Central memory CD8-positive, alpha-beta T cell (primary cell): Measurements from ENCODE around the gene FAP.

Experiments
- ATAC-seq: fragments of 150-1000 bp; cut with Tn5 transposase; replicated peaks from 2 replicates; pipeline ENCODE4 v1.10.0; 2022; ENCODE audit warnings: mild to moderate bottlenecking, moderate FRiP score, moderate number of reproducible peaks; ENCODE audit not compliant: poor library complexity, severe bottlenecking; ENCODE audit errors: extremely low read depth
- DNase-seq, 2 donors: peaks; one replicate each; pipeline ENCODE4 v3.0.0; 2021; ENCODE audit warnings: low spot score in 2 of 2
- H3K27ac Mint-ChIP-seq: one replicate; pipeline ENCODE4 v1.8.0; 2022; ENCODE audit warnings: low read depth, mild to moderate bottlenecking, moderate library complexity, mixed read lengths
- H3K27me3 Mint-ChIP-seq: one replicate; pipeline ENCODE4 v1.8.0; 2022; ENCODE audit warnings: mixed read lengths
- H3K36me3 Mint-ChIP-seq: one replicate; pipeline ENCODE4 v1.8.0; 2022; ENCODE audit warnings: mild to moderate bottlenecking, moderate library complexity, mixed read lengths; ENCODE audit not compliant: insufficient read depth
- H3K4me1 Mint-ChIP-seq: one replicate; pipeline ENCODE4 v1.8.0; 2022; ENCODE audit warnings: mixed read lengths
- H3K4me3 Mint-ChIP-seq: one replicate; pipeline ENCODE4 v1.8.0; 2022; ENCODE audit warnings: mild to moderate bottlenecking, moderate library complexity, mixed read lengths
- H3K9me3 Mint-ChIP-seq: one replicate; pipeline ENCODE4 v1.8.0; 2022; ENCODE audit warnings: mixed read lengths

FAP gene

GRCh38 chr2:162200636-162201035 lies 42.6 kb downstream of the FAP start:
- no peaks in the 10 kb centered on the region for H3K9me3 Mint-ChIP-seq
- ATAC-seq (no peak), DNase-seq (no peak)
- H3K27me3 Mint-ChIP-seq, result peaks cover 54% of the 10 kb centered on the region
- no peak overlapping the region for H3K27ac Mint-ChIP-seq
- H3K4me3 Mint-ChIP-seq, result no peak overlapping the region
- H3K36me3 Mint-ChIP-seq, result no peaks in the 10 kb centered on the region
- no peaks in the 10 kb centered on the region for H3K4me1 Mint-ChIP-seq

- no peak for DNase-seq
- H3K36me3 Mint-ChIP-seq, result no peaks in the 10 kb centered on the region
- H3K27me3 Mint-ChIP-seq, result peaks cover 61% of the 10 kb centered on the region
- no peaks in the 10 kb centered on the region for H3K4me1 Mint-ChIP-seq
- H3K4me3 Mint-ChIP-seq, result no peak overlapping the region
- no peak for ATAC-seq
- H3K27ac Mint-ChIP-seq, result no peak overlapping the region
- no peaks in the 10 kb centered on the region for H3K9me3 Mint-ChIP-seq
These were observed 43.3 kb downstream of the FAP start for GRCh38 chr2:162199913-162200312.

- Mint-ChIP-seq H3K27me3 (peaks cover 63% of the 10 kb centered on the region), H3K27ac (no peak overlapping the region), H3K4me1 (no peaks in the 10 kb centered on the region), H3K4me3 (no peak overlapping the region), H3K36me3 (no peaks in the 10 kb centered on the region), H3K9me3 (no peaks in the 10 kb centered on the region)
- DNase-seq (no peak), ATAC-seq (no peak)
These were observed 45.0 kb downstream of the FAP start for GRCh38 chr2:162198239-162198638.

- Mint-ChIP-seq H3K27ac (no peak overlapping the region), H3K9me3 (no peaks in the 10 kb centered on the region), H3K36me3 (no peaks in the 10 kb centered on the region), H3K27me3 (peaks cover 70% of the 10 kb centered on the region), H3K4me1 (no peaks in the 10 kb centered on the region), H3K4me3 (no peak overlapping the region)
- DNase-seq, result no peak
- ATAC-seq, result no peak
These were observed 46.0 kb downstream of the FAP start for GRCh38 chr2:162197069-162197825.

GRCh38 chr2:162196638-162197037 lies 46.6 kb downstream of the FAP start:
- ATAC-seq (no peak), DNase-seq (no peak)
- no peaks in the 10 kb centered on the region for H3K9me3 Mint-ChIP-seq
- H3K4me1 Mint-ChIP-seq, result no peaks in the 10 kb centered on the region
- H3K4me3 Mint-ChIP-seq, result no peak overlapping the region
- no peak overlapping the region for H3K27ac Mint-ChIP-seq
- H3K27me3 Mint-ChIP-seq, result peaks cover 70% of the 10 kb centered on the region
- H3K36me3 Mint-ChIP-seq, result no peaks in the 10 kb centered on the region

- DNase-seq, result no peak
- H3K27ac Mint-ChIP-seq, result no peak overlapping the region
- no peak for ATAC-seq
- peaks cover 49% of the 10 kb centered on the region for H3K27me3 Mint-ChIP-seq
- H3K36me3 Mint-ChIP-seq, result no peaks in the 10 kb centered on the region
- H3K4me3 Mint-ChIP-seq, result no peak overlapping the region
- no peaks in the 10 kb centered on the region for H3K4me1 Mint-ChIP-seq
- H3K9me3 Mint-ChIP-seq, result no peaks in the 10 kb centered on the region
These were observed 54.8 kb downstream of the FAP start for GRCh38 chr2:162188451-162188850.

- no peak for ATAC-seq
- H3K27me3 Mint-ChIP-seq, result peaks cover 35% of the 10 kb centered on the region
- H3K27ac Mint-ChIP-seq, result no peak overlapping the region
- no peak overlapping the region for H3K4me3 Mint-ChIP-seq
- no peak for DNase-seq
- no peaks in the 10 kb centered on the region for H3K36me3 Mint-ChIP-seq
- no peaks in the 10 kb centered on the region for H3K4me1 Mint-ChIP-seq
- H3K9me3 Mint-ChIP-seq, result no peaks in the 10 kb centered on the region
These were observed 57.6 kb downstream of the FAP start for GRCh38 chr2:162185541-162186232.

GRCh38 chr2:162184821-162185450 lies 58.3 kb downstream of the FAP start:
- Mint-ChIP-seq H3K9me3 (no peaks in the 10 kb centered on the region), H3K36me3 (no peaks in the 10 kb centered on the region), H3K27me3 (peaks cover 35% of the 10 kb centered on the region), H3K4me1 (no peaks in the 10 kb centered on the region), H3K4me3 (no peak overlapping the region), H3K27ac (no peak overlapping the region)
- ATAC-seq (no peak), DNase-seq (no peak)

GRCh38 chr2:162184359-162184758 lies 58.9 kb downstream of the FAP start:
- H3K27ac Mint-ChIP-seq, result no peak overlapping the region

GRCh38 chr2:162182395-162182794 lies 60.9 kb downstream of the FAP start:
- DNase-seq (no peak), ATAC-seq (no peak)
- Mint-ChIP-seq H3K27ac (no peak overlapping the region), H3K9me3 (no peaks in the 10 kb centered on the region), H3K4me1 (no peaks in the 10 kb centered on the region), H3K4me3 (no peak overlapping the region), H3K36me3 (no peaks in the 10 kb centered on the region), H3K27me3 (peaks cover 56% of the 10 kb centered on the region)

More at GRCh38 chr2:162184359-162184758, 58.9 kb downstream of the FAP start:
- H3K4me3 Mint-ChIP-seq, result no peak overlapping the region
- no peaks in the 10 kb centered on the region for H3K4me1 Mint-ChIP-seq
- H3K27me3 Mint-ChIP-seq, result peaks cover 38% of the 10 kb centered on the region
- ATAC-seq (no peak), DNase-seq (no peak)
- no peaks in the 10 kb centered on the region for H3K9me3 Mint-ChIP-seq
- H3K36me3 Mint-ChIP-seq, result no peaks in the 10 kb centered on the region

GRCh38 chr2:162177301-162177700 lies 65.9 kb downstream of the FAP start:
- H3K36me3 Mint-ChIP-seq, result no peaks in the 10 kb centered on the region
- peaks cover 63% of the 10 kb centered on the region for H3K27me3 Mint-ChIP-seq
- no peaks in the 10 kb centered on the region for H3K9me3 Mint-ChIP-seq
- DNase-seq, result no peak
- H3K4me3 Mint-ChIP-seq, result no peak overlapping the region
- H3K27ac Mint-ChIP-seq, result no peak overlapping the region
- H3K4me1 Mint-ChIP-seq, result no peaks in the 10 kb centered on the region
- ATAC-seq, result no peak

GRCh38 chr2:162175714-162176113 lies 67.5 kb downstream of the FAP start:
- H3K27me3 Mint-ChIP-seq, result peaks cover 57% of the 10 kb centered on the region
- no peaks in the 10 kb centered on the region for H3K4me1 Mint-ChIP-seq
- H3K9me3 Mint-ChIP-seq, result no peaks in the 10 kb centered on the region
- H3K27ac Mint-ChIP-seq, result no peak overlapping the region
- no peak overlapping the region for H3K4me3 Mint-ChIP-seq
- DNase-seq (no peak), ATAC-seq (no peak)
- H3K36me3 Mint-ChIP-seq, result no peaks in the 10 kb centered on the region

- H3K36me3 Mint-ChIP-seq, result no peaks in the 10 kb centered on the region
- no peaks in the 10 kb centered on the region for H3K4me1 Mint-ChIP-seq
- H3K27ac Mint-ChIP-seq, result no peak overlapping the region
- no peaks in the 10 kb centered on the region for H3K9me3 Mint-ChIP-seq
- ATAC-seq, result no peak
- H3K27me3 Mint-ChIP-seq, result peaks cover 48% of the 10 kb centered on the region
- no peak overlapping the region for H3K4me3 Mint-ChIP-seq
- DNase-seq, result no peak
These were observed 68.5 kb downstream of the FAP start for GRCh38 chr2:162174746-162175145.
